Nephron (organoid): Measurements from ENCODE around the gene LHX3.

ENCODE experiments used
- H3K27ac Mint-ChIP-seq, 3 experiments: 2 replicates each; pipeline ENCODE4 v1.8.0; 2020; ENCODE audit warnings: mixed read lengths in 3 of 3, mild to moderate bottlenecking in 2 of 3, moderate library complexity in 1 of 3
- H3K27me3 Mint-ChIP-seq: 2 replicates; pipeline ENCODE4 v1.8.0; 2021; ENCODE audit warnings: low read depth, mild to moderate bottlenecking, moderate library complexity, mixed read lengths
- H3K36me3 Mint-ChIP-seq: 2 replicates; pipeline ENCODE4 v1.8.0; 2020; ENCODE audit warnings: low read depth, mixed read lengths
- H3K4me1 Mint-ChIP-seq: 2 replicates; pipeline ENCODE4 v1.8.0; 2020; ENCODE audit warnings: mixed read lengths
- H3K4me3 Mint-ChIP-seq, 3 experiments: 2 replicates each; pipeline ENCODE4 v1.8.0; 2020; ENCODE audit warnings: mild to moderate bottlenecking in 3 of 3, mixed read lengths in 3 of 3, moderate library complexity in 2 of 3
- H3K9me3 Mint-ChIP-seq: 2 replicates; pipeline ENCODE4 v1.8.0; 2020; ENCODE audit warnings: mixed read lengths
- TF ChIP-seq, protein P1 (sequence below), 3 experiments: fragments of 200-600 bp; sonication (generic); IDR thresholded peaks; one replicate each; pipeline ENCODE4 v1.5.0; 2021; ENCODE audit warnings: antibody characterized with exemption in 3 of 3; ENCODE audit not compliant: unreplicated experiment in 3 of 3

Gene LHX3

DNA sequence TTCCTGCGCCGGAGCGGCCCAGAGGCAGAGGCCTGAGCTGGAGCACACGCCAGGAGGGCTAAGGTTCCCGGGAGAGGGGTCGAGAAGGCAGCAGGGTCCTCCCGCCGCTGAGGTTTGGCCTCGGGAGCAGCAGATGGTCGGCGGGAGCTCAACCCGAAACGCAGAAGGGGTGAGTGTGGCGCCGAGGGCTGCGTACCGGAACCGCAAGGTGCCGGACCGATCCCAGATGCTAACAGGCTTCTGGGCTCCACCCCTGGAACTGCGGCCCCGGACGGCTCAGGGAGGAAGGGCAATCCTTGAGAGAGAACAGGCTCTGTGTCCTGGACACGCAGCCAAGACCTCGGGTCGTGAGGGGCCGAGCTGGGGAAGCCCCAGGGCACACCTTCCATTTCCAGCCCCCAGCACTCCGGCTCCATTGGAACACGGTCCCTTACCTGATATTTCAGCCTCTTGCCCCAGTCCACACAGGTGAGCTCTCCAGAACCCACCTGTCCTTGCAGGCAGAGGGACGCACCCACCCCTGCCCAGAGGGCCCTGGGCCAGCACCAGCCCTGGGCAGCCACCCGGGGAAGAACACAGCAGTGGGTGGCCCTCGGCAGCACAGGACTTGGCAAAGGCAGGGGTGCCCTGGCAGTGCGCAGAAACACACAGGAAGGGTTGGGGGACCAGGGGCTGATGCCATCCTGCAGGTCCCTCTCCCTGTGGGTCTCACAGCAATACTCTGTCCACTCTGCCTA is 1.4 kb downstream of the LHX3 start:
- peaks cover 15% of the 10 kb centered on the region for H3K4me1 Mint-ChIP-seq
- H3K4me3 Mint-ChIP-seq = no peak overlapping the region
- H3K9me3 Mint-ChIP-seq = no peaks in the 10 kb centered on the region
- TF ChIP-seq, protein P1, sequence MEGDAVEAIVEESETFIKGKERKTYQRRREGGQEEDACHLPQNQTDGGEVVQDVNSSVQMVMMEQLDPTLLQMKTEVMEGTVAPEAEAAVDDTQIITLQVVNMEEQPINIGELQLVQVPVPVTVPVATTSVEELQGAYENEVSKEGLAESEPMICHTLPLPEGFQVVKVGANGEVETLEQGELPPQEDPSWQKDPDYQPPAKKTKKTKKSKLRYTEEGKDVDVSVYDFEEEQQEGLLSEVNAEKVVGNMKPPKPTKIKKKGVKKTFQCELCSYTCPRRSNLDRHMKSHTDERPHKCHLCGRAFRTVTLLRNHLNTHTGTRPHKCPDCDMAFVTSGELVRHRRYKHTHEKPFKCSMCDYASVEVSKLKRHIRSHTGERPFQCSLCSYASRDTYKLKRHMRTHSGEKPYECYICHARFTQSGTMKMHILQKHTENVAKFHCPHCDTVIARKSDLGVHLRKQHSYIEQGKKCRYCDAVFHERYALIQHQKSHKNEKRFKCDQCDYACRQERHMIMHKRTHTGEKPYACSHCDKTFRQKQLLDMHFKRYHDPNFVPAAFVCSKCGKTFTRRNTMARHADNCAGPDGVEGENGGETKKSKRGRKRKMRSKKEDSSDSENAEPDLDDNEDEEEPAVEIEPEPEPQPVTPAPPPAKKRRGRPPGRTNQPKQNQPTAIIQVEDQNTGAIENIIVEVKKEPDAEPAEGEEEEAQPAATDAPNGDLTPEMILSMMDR (IDR thresholded peaks at IDR 0.05; ENCODE audit: unreplicated experiment in 3 of 3) = no peak
- H3K27ac Mint-ChIP-seq = no peak overlapping the region
- peaks cover 74% of the 10 kb centered on the region for H3K27me3 Mint-ChIP-seq
- H3K36me3 Mint-ChIP-seq = peaks cover 13% of the 10 kb centered on the region

DNA sequence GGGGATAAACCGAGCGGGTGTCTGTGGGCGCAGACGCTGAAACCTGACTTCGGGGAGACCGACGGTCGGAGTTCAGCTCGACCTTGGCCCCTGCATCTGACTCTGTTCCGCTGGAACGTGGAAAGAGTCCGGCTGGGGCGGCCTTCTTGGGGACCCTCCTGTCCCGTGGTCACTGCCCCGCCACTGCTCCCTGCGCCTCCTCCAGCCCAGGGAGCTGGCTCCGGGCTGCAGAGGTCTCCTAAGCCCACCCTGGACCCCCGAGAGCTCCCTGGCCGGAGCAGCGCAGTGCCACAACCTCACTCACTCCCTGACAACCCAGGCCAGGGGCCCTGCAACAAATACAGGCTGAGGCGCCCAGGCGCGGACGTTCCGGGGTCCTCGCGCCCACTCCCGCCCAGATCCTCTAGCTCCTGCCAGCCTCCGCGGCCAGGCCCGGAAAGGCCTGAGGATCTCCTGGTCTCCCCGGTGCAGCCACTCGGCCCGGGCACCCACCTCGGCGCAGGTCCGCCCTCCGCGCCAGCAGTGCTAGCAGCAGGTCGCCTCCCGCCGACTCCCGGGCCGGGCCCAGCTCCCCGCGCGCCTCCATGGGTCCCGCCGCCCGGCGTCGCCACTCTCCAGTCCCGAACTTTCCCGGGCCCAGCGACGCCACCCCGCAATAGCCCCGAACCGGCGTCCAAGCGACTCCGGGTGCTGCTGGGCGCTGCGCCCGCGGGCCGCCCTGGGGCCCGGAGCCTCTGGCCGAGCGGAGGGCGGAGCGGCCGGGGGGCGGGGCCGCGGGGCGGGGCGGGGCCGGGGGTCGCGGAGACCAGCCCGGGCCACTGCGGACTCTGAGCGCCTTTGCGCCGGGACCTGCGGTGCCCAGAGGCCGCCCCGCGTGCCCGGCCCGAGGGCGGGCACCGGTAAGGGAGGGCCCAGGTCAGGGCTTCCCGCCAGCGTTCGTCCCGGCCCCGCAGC is 2.2 kb downstream of the LHX3 start:
- Mint-ChIP-seq H3K4me1 (peaks cover 15% of the 10 kb centered on the region), H3K36me3 (peaks cover 13% of the 10 kb centered on the region), H3K4me3 (no peak overlapping the region), H3K27me3 (peaks cover 83% of the 10 kb centered on the region), H3K27ac (no peak overlapping the region), H3K9me3 (no peaks in the 10 kb centered on the region)
- TF ChIP-seq, protein P1 (IDR thresholded peaks at IDR 0.05; ENCODE audit: unreplicated experiment in 3 of 3) = no peak

- Mint-ChIP-seq H3K36me3 (peaks cover 7% of the 10 kb centered on the region), H3K4me3 (no peak overlapping the region), H3K9me3 (no peaks in the 10 kb centered on the region), H3K27me3 (peaks cover 86% of the 10 kb centered on the region), H3K4me1 (peaks cover 10% of the 10 kb centered on the region), H3K27ac (no peak overlapping the region)
- TF ChIP-seq, protein P1 (IDR thresholded peaks at IDR 0.05; ENCODE audit: unreplicated experiment in 3 of 3) = no peak
Measured at GRCh38 chr9:136201609-136202453, 3.1 kb downstream of the LHX3 start.

- Mint-ChIP-seq H3K27me3 (peaks cover 86% of the 10 kb centered on the region), H3K9me3 (no peaks in the 10 kb centered on the region), H3K27ac (no peak overlapping the region), H3K4me1 (peaks cover 7% of the 10 kb centered on the region), H3K4me3 (no peak overlapping the region), H3K36me3 (peaks cover 3% of the 10 kb centered on the region)
- TF ChIP-seq, protein P1 (IDR thresholded peaks at IDR 0.05; ENCODE audit: unreplicated experiment in 3 of 3) = no peak
Measured at GRCh38 chr9:136201174-136201573, 3.8 kb downstream of the LHX3 start.

GRCh38 chr9:136200424-136200823 is 4.5 kb downstream of the LHX3 start:
- H3K27me3 Mint-ChIP-seq = peaks cover 87% of the 10 kb centered on the region
- H3K4me3 Mint-ChIP-seq = no peak overlapping the region
- H3K27ac Mint-ChIP-seq = no peak overlapping the region
- no peaks in the 10 kb centered on the region for H3K9me3 Mint-ChIP-seq
- H3K4me1 Mint-ChIP-seq = peaks cover 4% of the 10 kb centered on the region
- TF ChIP-seq, protein P1 (IDR thresholded peaks at IDR 0.05; ENCODE audit: unreplicated experiment in 3 of 3) = no peak
- H3K36me3 Mint-ChIP-seq = no peaks in the 10 kb centered on the region
